SK-N-SH (cell line): Measurements from ENCODE around the gene STC2. TPM values are rescaled to one million over a fixed set of nuclear protein-coding genes. Genes with fewer than 3 reads are reported as not detected.

ENCODE experiments used
- CTCF ChIA-PET: fragments of 300-600, 350-600 bp; formaldehyde crosslinking; extraction: SDS; loops from one replicate; lab custom pipeline; 2021; lab: Yijun Ruan, JAX
- POLR2A ChIA-PET: fragments of 350-600 bp; sonication (Branson Sonifier 250); formaldehyde crosslinking; extraction: SDS; loops from one replicate; lab custom pipeline; 2020; ENCODE audit warnings: antibody characterized with exemption, inconsistent platforms; lab: Yijun Ruan, JAX
- DNase-seq: peaks from one replicate; pipeline ENCODE4 v3.0.0; 2012
- H2AFZ ChIP-seq: fragments of 200-600 bp; sonication (generic); 2 replicates; pipeline ENCODE4 v1.8.1; 2016; ENCODE audit warnings: antibody characterized with exemption, mild to moderate bottlenecking, low read depth
- H3F3A ChIP-seq: fragments of 200-600 bp; sonication (generic); replicated peaks from 2 replicates; pipeline ENCODE3; 2016; ENCODE audit warnings: antibody characterized with exemption, mild to moderate bottlenecking; ENCODE audit not compliant: insufficient read depth
- H3K27ac ChIP-seq, 2 experiments: fragments of 200-500 bp in 1 of 2; fragments of 200-600 bp in 1 of 2; sonication (Bioruptor generic) in 1 of 2; sonication (generic), shearing (Covaris generic) in 1 of 2; 2 replicates each; pipeline versions ENCODE4 v1.5.1 to v1.6.1; 2014 to 2016; ENCODE audit warnings: low read depth in 2 of 2, inconsistent platforms in 1 of 2, low read length in 1 of 2, mild to moderate bottlenecking in 1 of 2, mixed read lengths in 1 of 2
- H3K27me3 ChIP-seq: fragments of 200-600 bp; sonication (generic), shearing (Covaris generic); 2 replicates; pipeline ENCODE4 v1.6.1; 2016; ENCODE audit warnings: mixed run types; ENCODE audit not compliant: insufficient read depth
- H3K36me3 ChIP-seq, 2 experiments: fragments of 200-500 bp in 1 of 2; fragments of 200-600 bp in 1 of 2; sonication (Bioruptor generic) in 1 of 2; sonication (generic) in 1 of 2; replicated peaks in 1 of 2; 2 replicates each; pipeline versions ENCODE3 to v1.5.1; 2014 to 2016; ENCODE audit warnings: low read length in 1 of 2, mild to moderate bottlenecking in 1 of 2; ENCODE audit not compliant: insufficient read depth in 2 of 2, control insufficient read depth in 1 of 2
- H3K4me1 ChIP-seq, 2 experiments: fragments of 200-500 bp in 1 of 2; fragments of 200-600 bp in 1 of 2; sonication (Bioruptor generic) in 1 of 2; sonication (generic), shearing (Covaris generic) in 1 of 2; 2 replicates each; pipeline versions ENCODE4 v1.5.1 to v1.6.1; 2014 to 2016; ENCODE audit warnings: low read depth in 1 of 2, low read length in 1 of 2, mixed run types in 1 of 2; ENCODE audit not compliant: insufficient read depth in 2 of 2, control insufficient read depth in 1 of 2
- H3K4me2 ChIP-seq: fragments of 200-600 bp; sonication (generic), shearing (Covaris generic); 2 replicates; pipeline ENCODE4 v1.6.1; 2017; ENCODE audit warnings: mixed run types
- H3K4me3 ChIP-seq, 2 experiments: fragments of 200-500 bp in 1 of 2; fragments of 200-600 bp in 1 of 2; sonication (Bioruptor generic) in 1 of 2; sonication (generic), shearing (Covaris generic) in 1 of 2; 2 replicates each; pipeline versions ENCODE4 v1.5.1 to v1.8.1; 2014 to 2016; ENCODE audit warnings: low read depth in 2 of 2, inconsistent platforms in 1 of 2, low read length in 1 of 2, mild to moderate bottlenecking in 1 of 2, mixed read lengths in 1 of 2, moderate library complexity in 1 of 2
- H3K79me2 ChIP-seq: fragments of 200-600 bp; sonication (generic); 2 replicates; pipeline ENCODE4 v1.8.1; 2017; ENCODE audit warnings: mild to moderate bottlenecking; ENCODE audit not compliant: insufficient read depth
- H3K9ac ChIP-seq: fragments of 200-600 bp; sonication (generic); 2 replicates; pipeline ENCODE4 v1.6.1; 2017; ENCODE audit warnings: mixed run types
- H3K9me2 ChIP-seq: fragments of 200-600 bp; sonication (generic); 2 replicates; pipeline ENCODE4 v1.6.1; 2017; ENCODE audit warnings: mixed run types
- H3K9me3 ChIP-seq: fragments of 200-600 bp; sonication (generic); 2 replicates; pipeline ENCODE4 v1.6.1; 2017; ENCODE audit warnings: mixed run types, mild to moderate bottlenecking, moderate library complexity
- H4K20me1 ChIP-seq: fragments of 200-600 bp; sonication (generic); 2 replicates; pipeline ENCODE4 v1.6.1; 2017; ENCODE audit warnings: mild to moderate bottlenecking, mixed run types; ENCODE audit not compliant: insufficient read depth
- CHD2 ChIP-seq: fragments of 150-350 bp; IDR thresholded peaks from 2 replicates; pipeline ENCODE4 v1.6.1; 2018; ENCODE audit warnings: low read length; ENCODE audit not compliant: partially characterized antibody
- CTCF ChIP-seq: fragments of 200-600 bp; sonication (generic); IDR thresholded peaks from 2 replicates; pipeline ENCODE4 v1.6.1; 2017; ENCODE audit warnings: antibody characterized with exemption, mild to moderate bottlenecking, moderate library complexity
- ELF1 ChIP-seq: IDR thresholded peaks from 2 replicates; pipeline ENCODE4 v1.4.0; 2012
- EP300 ChIP-seq, 2 experiments: IDR thresholded peaks; 2 replicates each; pipeline versions ENCODE4 v1.4.0 to v1.6.1; 2012; ENCODE audit warnings: borderline replicate concordance in 1 of 2, low read depth in 1 of 2, low read length in 1 of 2
- EZH2phosphoT487 ChIP-seq: fragments of 200-600 bp; sonication (generic); IDR thresholded peaks from 2 replicates; pipeline ENCODE4 v1.6.1; 2017; ENCODE audit warnings: low read depth, mixed run types, mild to moderate bottlenecking, antibody characterized with exemption, moderate library complexity, borderline replicate concordance
- POLR2AphosphoS5 ChIP-seq: IDR thresholded peaks from 2 replicates; pipeline ENCODE4 v1.6.1; 2012; ENCODE audit warnings: low read depth, low read length
- RCOR1 ChIP-seq: fragments of 150-350 bp; IDR thresholded peaks from 2 replicates; pipeline ENCODE4 v1.6.1; 2017; ENCODE audit warnings: antibody characterized with exemption, low read length
- RFX5 ChIP-seq: IDR thresholded peaks from 2 replicates; pipeline ENCODE4 v1.6.1; 2012; ENCODE audit warnings: mild to moderate bottlenecking, improper control_type of control experiment, low read length
- SMC3 ChIP-seq: IDR thresholded peaks from 2 replicates; pipeline ENCODE4 v1.6.1; 2012; ENCODE audit warnings: low read depth, low read length, improper control_type of control experiment
- TAF1 ChIP-seq: IDR thresholded peaks from 2 replicates; pipeline ENCODE4 v1.6.1; 2012; ENCODE audit warnings: low read depth, mild to moderate bottlenecking, low read length, moderate library complexity, borderline replicate concordance
- TCF12 ChIP-seq: IDR thresholded peaks from 2 replicates; pipeline ENCODE4 v1.4.0; 2012
- USF1 ChIP-seq: IDR thresholded peaks from 2 replicates; pipeline ENCODE4 v1.4.0; 2012; ENCODE audit warnings: low read depth, borderline replicate concordance
- WGBS: methylation state at CpG from one replicate; pipeline ENCODE4 v1.1.6; 2017; ENCODE audit warnings: low lambda C conversion rate; 5-methylcytosine and 5-hydroxymethylcytosine counted together
- polyA plus RNA-seq, 3 experiments: library from polyadenylated mRNA; depleted of rRNA; stranded (reverse); fragments of >200 nt; gene quantifications; 2 replicates each; pipeline ENCODE4 v1.2.3, GENCODE V29; 2012

Gene STC2
- polyA plus RNA-seq, 1 of the 3 experiments (the other 2 are of a cell fraction): 5.9 TPM

- TF ChIP-seq EZH2phosphoT487: no peak
These were observed 28.4 kb downstream of the STC2 start (continued) for GRCh38 chr5:173299820-173300219.

GRCh38 chr5:173298213-173298926 is 29.8 kb downstream of the STC2 start:
- ChIA-PET POLR2A (interaction anchor here (1.0 to 2.5 kb wide), 3 partner anchors 17 to 30 kb away, joined by 3 to 7 read pairs (median 3); partner anchors contain the start of gene STC2), CTCF (interaction anchor here (0.8 to 19.2 kb wide), 3 partner anchors 17 to 275 kb away, joined by 3 to 503 read pairs (median 5); partner anchors contain the start of gene STC2)
- Histone ChIP-seq H3K27ac (no peak overlapping the region), H3F3A (no peaks in the 10 kb centered on the region), H3K4me1 (peaks cover 0 to 14% of the 10 kb centered on the region in 2 experiments; a peak in 1 of 4 replicates), H3K4me3 (no peak overlapping the region), H3K36me3 (no peaks in the 10 kb centered on the region), H3K27me3 (no peaks in the 10 kb centered on the region), H3K9ac (no peak overlapping the region), H4K20me1 (no peaks in the 10 kb centered on the region), H2AFZ (no peak overlapping the region), H3K9me2 (no peaks in the 10 kb centered on the region), H3K4me2 (no peak overlapping the region), H3K79me2 (no peaks in the 10 kb centered on the region), H3K9me3 (no peaks in the 10 kb centered on the region)
- no peak for DNase-seq
- TF ChIP-seq POLR2AphosphoS5: no peak
- no peak for TF ChIP-seq TAF1
- no peak for TF ChIP-seq EZH2phosphoT487
- no peak for TF ChIP-seq SMC3
- no peak for TF ChIP-seq CHD2
- TF ChIP-seq ELF1: no peak
- no peak for TF ChIP-seq EP300 (IDR thresholded peaks at IDR 0.05; ENCODE audit: borderline replicate concordance in 1 of 2, low read depth in 1 of 2, low read length in 1 of 2)
- TF ChIP-seq CTCF: no peak
- no peak for TF ChIP-seq RCOR1
- TF ChIP-seq USF1: no peak
- TF ChIP-seq TCF12: no peak
- TF ChIP-seq RFX5: no peak
- WGBS: 81% methylated on average over 19 of the region's 19 CpGs
